SK-N-MC (cell line): ENCODE data around the gene LFNG.

Experiments used
- DNase-seq: peaks from one replicate; pipeline ENCODE4 v3.0.0-alpha.2; 2011; ENCODE audit warnings: low read depth, low spot score
- H3K27ac ChIP-seq: fragments of 200-600 bp; sonication (generic); 2 replicates; pipeline ENCODE4 v1.5.1; 2016; ENCODE audit warnings: mixed run types
- H3K36me3 ChIP-seq: fragments of 200-600 bp; sonication (generic); 2 replicates; pipeline ENCODE4 v1.6.1; 2017; ENCODE audit warnings: antibody characterized with exemption, low read length, mixed read lengths; ENCODE audit not compliant: insufficient read depth
- H3K4me3 ChIP-seq: fragments of 200-600 bp; sonication (generic); 2 replicates; pipeline ENCODE4 v1.5.1; 2016
- H3K9ac ChIP-seq: fragments of 200-600 bp; sonication (generic); 2 replicates; pipeline ENCODE4 v1.8.0; 2017; ENCODE audit warnings: mixed run types, mixed read lengths; ENCODE audit not compliant: insufficient read length
- H3K9me3 ChIP-seq: fragments of 200-600 bp; sonication (generic); 2 replicates; pipeline ENCODE4 v1.6.1; 2017; ENCODE audit warnings: low read depth, mild to moderate bottlenecking, antibody characterized with exemption, low read length, moderate library complexity, mixed read lengths
- EZH2 ChIP-seq: fragments of 200-600 bp; sonication (generic); IDR thresholded peaks from one replicate; pipeline ENCODE4 v1.6.1; 2017; ENCODE audit warnings: antibody characterized with exemption
- FOXP2 ChIP-seq: optimal IDR thresholded peaks from 2 replicates; pipeline ENCODE3; 2011; ENCODE audit warnings: mild to moderate bottlenecking, moderate library complexity; ENCODE audit not compliant: insufficient read depth; ENCODE audit errors: extremely low read length, control extremely low read depth
- POLR2AphosphoS5 ChIP-seq: IDR thresholded peaks from 2 replicates; pipeline ENCODE4 v1.6.1; 2012; ENCODE audit warnings: mild to moderate bottlenecking, low read depth, low read length, borderline replicate concordance

LFNG gene

GRCh38 chr7:2523941-2524807 is 4.6 kb downstream of the LFNG start:
- Histone ChIP-seq H3K4me3 (no peak overlapping the region), H3K9ac (no peak overlapping the region)

GRCh38 chr7:2524808-2525657 is 5.5 kb downstream of the LFNG start:
- TF ChIP-seq EZH2 (no peak), POLR2AphosphoS5 (no peak), FOXP2 (no peak)
- Histone ChIP-seq H3K36me3 (no peaks in the 10 kb centered on the region), H3K9ac (no peak overlapping the region), H3K9me3 (no peaks in the 10 kb centered on the region), H3K27ac (no peak overlapping the region), H3K4me3 (no peak overlapping the region)
- no peak for DNase-seq

More at GRCh38 chr7:2523941-2524807, 4.6 kb downstream of the LFNG start:
- no peaks in the 10 kb centered on the region for H3K36me3 ChIP-seq
- no peaks in the 10 kb centered on the region for H3K9me3 ChIP-seq
- DNase-seq: no peak
- TF ChIP-seq FOXP2 (no peak), EZH2 (no peak), POLR2AphosphoS5 (no peak)
- no peak overlapping the region for H3K27ac ChIP-seq

GRCh38 chr7:2525658-2526630 is 6.4 kb downstream of the LFNG start:
- H3K9ac ChIP-seq: no peak overlapping the region
- TF ChIP-seq POLR2AphosphoS5 (no peak), FOXP2 (no peak), EZH2 (no peak)
- DNase-seq: no peak
- no peak overlapping the region for H3K27ac ChIP-seq
- no peaks in the 10 kb centered on the region for H3K36me3 ChIP-seq
- no peak overlapping the region for H3K4me3 ChIP-seq
- H3K9me3 ChIP-seq: no peaks in the 10 kb centered on the region

GRCh38 chr7:2526659-2527504 is 7.3 kb downstream of the LFNG start:
- TF ChIP-seq FOXP2 (no peak), POLR2AphosphoS5 (no peak), EZH2 (no peak)
- no peaks in the 10 kb centered on the region for H3K36me3 ChIP-seq
- no peaks in the 10 kb centered on the region for H3K9me3 ChIP-seq
- H3K27ac ChIP-seq: no peak overlapping the region
- DNase-seq: no peak
- H3K9ac ChIP-seq: no peak overlapping the region
- no peak overlapping the region for H3K4me3 ChIP-seq

- H3K9me3 ChIP-seq: no peaks in the 10 kb centered on the region
- no peak overlapping the region for H3K27ac ChIP-seq
- H3K36me3 ChIP-seq: no peaks in the 10 kb centered on the region
- no peak for DNase-seq
- no peak overlapping the region for H3K9ac ChIP-seq
- TF ChIP-seq POLR2AphosphoS5: no peak
- TF ChIP-seq EZH2: no peak
- TF ChIP-seq FOXP2: no peak
- H3K4me3 ChIP-seq: no peak overlapping the region
Measured at GRCh38 chr7:2527505-2528467, 8.2 kb downstream of the LFNG start.

- Histone ChIP-seq H3K9me3 (no peaks in the 10 kb centered on the region), H3K27ac (no peak overlapping the region), H3K4me3 (no peak overlapping the region), H3K9ac (no peak overlapping the region), H3K36me3 (no peaks in the 10 kb centered on the region)
- TF ChIP-seq EZH2 (no peak), POLR2AphosphoS5 (no peak), FOXP2 (no peak)
- no peak for DNase-seq
Measured at GRCh38 chr7:2528481-2529095, 9.0 kb downstream of the LFNG start.
